GM08714 (cell line): ENCODE results near the gene FAM3A.
"Not testable (repeated sequence)": the region's sequence is repeated elsewhere in the genome, so short reads cannot be mapped to it uniquely, and the experiment has no call there.

Source experiments
- H3K4me3 ChIP-seq: fragments of 200-500 bp; sonication (Bioruptor generic); 2 replicates; pipeline ENCODE4 v1.5.1; 2014; ENCODE audit warnings: mild to moderate bottlenecking, low read length, inconsistent platforms
- ZNF274 ChIP-seq: IDR thresholded peaks from 2 replicates; pipeline ENCODE4 v1.6.1; 2012; ENCODE audit warnings: mild to moderate bottlenecking, low read depth, low read length

The FAM3A gene

DNA sequence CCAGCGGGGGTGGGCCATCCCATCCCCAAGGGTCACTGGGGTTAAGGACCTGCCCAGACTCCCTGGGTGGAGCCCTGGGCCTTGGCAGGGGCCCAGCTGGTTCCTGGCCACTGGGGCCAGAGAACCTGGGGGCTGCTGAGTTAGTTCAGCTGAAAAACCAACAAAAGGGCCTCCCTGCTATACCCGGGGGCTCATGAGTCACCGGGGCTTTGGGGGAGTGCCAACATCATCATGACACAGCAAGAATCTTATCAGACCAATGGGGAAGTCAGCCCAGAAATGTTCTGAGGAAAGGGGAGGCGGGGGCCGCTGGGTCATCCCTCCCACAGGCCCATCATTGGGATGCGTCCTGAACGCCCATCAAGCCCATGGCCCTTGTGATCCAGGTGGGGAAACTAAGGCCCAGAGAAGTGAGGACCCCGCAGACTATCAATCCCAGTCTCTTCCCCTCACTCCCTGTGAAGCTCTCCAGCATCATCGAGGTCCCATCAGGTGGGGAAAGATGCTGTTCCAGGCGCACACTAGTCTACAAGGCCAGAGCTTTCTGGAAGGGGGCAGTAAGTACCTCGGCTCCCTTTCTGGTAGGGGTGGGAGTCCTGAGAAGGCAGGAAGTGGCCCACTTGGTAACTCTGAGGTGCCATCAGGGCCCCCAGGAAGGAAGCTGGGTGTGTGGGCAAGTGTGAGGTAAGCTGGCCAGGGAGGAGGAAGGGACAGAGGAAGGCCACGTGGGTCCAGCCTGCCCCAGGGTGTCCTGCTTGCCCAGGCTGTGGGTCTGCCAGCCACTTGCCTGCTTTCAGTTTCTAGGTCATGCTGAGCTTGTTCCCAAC lies 26.1 kb upstream of the FAM3A start:
- no peak overlapping the region for H3K4me3 ChIP-seq
- TF ChIP-seq ZNF274: no peak

DNA sequence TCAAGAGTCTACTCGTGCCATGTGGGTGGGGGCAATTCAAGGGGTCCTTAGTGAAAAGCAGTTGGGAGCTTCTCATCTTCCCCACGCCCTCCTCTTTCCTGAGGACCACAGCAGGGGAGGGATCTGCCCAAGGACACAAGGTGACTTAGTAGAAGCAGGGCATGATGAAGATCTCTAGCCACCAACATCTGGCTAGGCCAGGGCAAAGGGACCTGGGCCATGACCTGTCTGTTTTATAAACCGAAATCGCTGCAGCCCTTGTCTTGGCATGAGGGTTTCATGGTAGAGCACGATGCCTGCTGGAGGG lies 25.5 kb upstream of the FAM3A start:
- H3K4me3 ChIP-seq: no peak overlapping the region
- no peak for TF ChIP-seq ZNF274

DNA sequence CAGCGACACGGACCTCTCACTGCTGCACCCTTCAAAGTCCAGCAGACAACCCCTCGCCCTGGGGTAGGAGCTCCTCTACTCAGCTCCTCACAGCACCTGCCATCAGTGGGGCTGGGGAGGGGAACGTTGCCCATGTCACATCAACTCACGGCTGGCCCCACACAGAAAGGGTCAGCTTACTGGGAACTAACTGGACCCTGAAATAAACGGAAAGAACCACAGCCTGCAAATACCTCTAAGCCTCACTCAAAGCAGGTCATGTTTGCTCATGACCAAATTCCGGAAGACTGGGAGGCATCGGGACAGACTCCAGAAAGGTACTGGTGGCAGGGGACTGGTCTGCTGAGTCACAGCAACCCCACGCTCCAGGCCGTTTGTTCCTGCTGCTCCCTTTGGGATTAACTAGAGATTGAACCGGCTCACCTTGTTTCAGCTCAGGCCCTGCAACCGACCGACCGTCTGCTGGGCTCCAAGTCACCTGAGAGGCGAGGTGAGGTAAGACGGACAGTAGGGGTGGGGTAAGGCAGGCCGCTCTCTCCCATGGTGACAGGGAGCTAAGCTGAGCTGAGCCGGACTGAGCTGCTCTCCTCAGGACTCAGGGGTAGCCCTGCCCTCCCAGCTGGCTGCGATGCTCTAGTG lies 25.0 kb upstream of the FAM3A start:
- H3K4me3 ChIP-seq: no peak overlapping the region
- no peak for TF ChIP-seq ZNF274

DNA sequence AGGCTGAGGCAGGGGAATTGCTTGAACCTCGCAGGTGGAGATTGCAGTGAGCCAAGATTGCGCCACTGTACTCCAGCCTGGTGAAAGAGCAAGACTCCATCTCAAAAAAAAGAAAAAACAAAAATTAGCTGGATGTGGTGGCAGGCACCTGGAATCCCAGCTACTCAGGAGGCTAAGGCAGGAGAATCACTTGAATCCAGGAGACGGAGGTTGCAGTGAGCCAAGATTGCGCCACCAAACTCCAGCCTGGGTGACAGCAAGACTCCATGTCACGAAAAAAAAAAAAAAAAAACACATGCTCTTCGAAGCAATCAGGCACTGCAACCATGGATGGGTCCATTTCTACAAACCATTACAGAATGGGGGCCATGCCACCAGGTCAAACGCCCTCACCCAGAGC lies 24.3 kb upstream of the FAM3A start:
- H3K4me3 ChIP-seq: not testable (repeated sequence)

DNA sequence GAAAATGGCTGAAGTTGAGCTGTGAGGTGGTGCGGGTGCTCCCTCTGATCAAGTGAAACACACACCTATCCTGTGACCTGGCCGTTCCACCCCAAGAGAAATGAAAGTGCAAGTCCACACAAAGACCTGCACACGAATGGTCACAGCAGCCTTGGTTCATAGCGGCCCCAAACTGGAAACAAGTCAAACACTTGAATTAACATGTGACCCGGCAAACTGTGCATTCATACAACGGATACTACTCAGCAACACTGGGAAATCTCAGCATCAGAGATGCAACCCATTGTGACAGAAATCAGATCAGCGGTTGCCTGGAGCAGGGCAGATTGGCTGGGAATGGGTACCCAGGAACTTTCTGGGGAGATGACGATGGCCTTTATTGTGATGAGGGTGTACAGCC lies 23.0 kb upstream of the FAM3A start:
- no peak for TF ChIP-seq ZNF274
- no peak overlapping the region for H3K4me3 ChIP-seq

DNA sequence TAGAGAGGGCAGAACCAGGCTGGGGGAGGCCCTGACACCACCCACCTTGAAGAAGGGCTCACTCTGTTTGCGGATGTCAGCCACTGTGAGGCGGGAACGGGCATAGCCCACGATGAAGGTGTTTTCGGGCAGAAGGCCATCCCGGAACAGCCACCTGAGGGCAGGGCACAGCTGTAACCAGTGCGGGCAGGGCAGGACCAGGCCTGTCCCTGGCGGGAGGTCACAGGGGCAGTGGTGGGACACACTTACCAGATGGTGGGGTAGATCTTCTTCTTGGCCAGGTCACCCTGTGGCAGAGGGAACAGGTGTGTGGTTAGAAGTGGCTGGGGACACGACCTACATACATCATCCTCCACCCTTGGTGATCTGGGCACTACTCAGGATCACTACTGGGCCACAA lies 19.9 kb upstream of the FAM3A start:
- TF ChIP-seq ZNF274: no peak
- no peak overlapping the region for H3K4me3 ChIP-seq

DNA sequence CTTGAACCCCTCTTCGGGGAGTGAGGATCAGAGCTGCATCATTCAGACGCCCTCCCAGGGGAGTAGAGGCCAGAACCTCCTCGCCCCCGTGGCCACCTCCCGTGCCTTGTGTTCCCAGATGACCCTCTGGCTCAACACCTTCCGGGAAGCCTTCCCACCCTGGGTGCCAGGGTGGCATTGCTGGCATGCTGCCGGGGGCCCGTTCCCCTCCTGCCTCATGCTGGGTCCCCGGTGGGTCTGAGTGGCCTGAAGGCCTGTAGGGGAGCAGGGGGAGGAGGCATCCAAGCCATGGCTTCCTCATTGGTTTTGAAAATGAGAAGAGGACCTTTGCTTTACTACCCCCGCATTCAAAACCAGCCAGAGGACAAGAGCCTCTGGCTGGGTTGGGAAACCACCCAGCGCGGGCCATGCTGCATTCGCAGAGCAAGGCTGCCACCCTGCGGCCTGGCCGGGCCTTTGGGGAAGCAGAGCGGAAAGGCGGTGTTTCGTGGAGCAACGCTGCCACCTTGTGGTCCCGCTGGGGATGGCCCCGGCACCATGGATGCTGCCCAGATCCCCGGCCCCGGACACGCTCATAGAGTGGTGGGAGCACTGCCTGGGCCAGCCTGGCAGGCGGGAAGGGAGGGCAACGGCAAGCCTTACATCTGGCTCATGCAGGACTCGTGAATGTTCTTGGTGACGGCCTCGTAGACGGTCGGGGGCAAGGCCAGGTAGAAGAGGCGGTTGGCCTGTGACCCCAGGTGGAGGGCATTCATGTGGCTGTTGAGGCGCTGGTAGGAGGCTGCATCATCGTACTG lies 18.7 kb upstream of the FAM3A start:
- H3K4me3 ChIP-seq: no peak overlapping the region
- no peak for TF ChIP-seq ZNF274

DNA sequence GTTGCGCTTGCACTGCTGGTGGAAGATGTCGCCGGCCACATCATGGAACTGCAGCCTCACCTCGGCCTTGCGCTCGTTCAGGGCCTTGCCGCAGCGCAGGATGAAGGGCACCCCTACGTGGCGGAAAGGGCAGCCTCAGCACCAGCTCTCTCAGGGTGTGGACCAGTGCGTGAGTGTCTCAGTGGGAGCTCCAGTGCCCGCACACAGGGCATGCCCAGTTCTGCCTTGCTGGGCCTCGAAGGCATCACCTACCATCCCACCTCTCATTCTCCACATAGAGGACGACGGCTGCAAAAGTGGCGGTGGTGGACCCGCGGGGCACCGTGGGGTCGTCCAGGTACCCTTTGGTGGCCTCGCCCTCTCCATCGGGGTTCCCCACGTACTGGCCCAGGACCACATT lies 16.7 kb upstream of the FAM3A start:
- no peak overlapping the region for H3K4me3 ChIP-seq
- no peak for TF ChIP-seq ZNF274

DNA sequence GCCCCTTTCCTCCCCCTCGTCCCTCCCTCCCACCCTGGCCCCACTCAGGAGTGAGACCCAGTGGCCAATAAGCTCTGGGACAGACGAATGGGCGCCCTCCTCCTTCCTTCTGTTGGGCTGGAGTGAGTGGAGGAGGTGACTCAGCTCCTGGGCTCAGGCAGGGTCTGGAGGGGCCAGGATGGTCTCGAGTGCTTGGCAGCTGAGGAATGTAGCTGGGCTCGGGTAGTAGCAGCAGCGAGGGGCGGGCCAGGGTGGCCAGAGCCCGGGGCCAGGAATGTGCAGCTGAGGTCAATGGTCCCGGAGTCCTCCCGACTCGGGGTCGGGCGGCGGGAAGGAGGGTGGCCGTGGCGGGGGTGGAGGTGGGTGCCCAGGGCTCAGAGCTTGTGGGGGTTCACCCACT lies 15.6 kb upstream of the FAM3A start:
- TF ChIP-seq ZNF274: no peak
- H3K4me3 ChIP-seq: no peak overlapping the region

DNA sequence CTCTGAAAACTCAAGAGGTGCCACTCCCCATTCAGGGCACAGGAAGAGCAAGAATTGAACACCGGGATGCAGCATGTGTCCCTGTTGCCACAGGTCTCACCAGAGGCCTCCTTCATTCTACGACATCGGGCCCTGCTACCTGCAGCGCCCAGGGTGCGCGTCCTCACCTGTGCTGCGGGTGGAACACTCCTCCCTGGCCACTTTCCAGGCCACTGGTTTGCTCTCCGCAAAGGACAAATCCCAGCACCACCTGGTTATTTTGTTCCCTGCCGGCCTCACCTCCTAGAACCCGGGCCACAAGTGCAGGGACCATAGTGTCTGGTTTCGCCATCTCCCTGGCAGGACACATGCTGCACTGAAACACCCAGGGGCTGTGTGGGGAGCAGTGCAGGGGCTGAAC lies 14.3 kb upstream of the FAM3A start:
- H3K4me3 ChIP-seq: no peak overlapping the region
- TF ChIP-seq ZNF274: no peak

DNA sequence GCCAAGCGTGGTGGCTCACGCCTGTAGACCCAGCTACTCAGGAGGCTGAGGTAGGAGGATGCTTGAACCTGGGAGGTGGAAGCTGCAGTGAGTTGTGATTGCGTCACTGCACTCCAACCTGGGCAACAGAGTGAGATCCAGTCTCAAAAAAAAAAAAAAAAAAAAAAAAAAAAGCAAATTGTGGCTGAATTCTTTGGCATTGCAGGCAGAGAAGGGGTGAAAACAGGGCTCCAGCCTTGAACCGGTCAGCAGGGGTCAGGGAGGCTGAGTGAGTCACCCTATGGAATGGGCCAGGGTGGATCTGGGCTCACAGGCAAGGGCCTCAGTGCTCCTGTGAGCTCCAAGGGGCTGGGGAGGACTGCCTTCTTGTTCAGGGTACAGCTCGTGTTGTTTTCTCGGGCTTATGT lies 13.2 kb upstream of the FAM3A start:
- no peak for TF ChIP-seq ZNF274
- H3K4me3 ChIP-seq: no peak overlapping the region

DNA sequence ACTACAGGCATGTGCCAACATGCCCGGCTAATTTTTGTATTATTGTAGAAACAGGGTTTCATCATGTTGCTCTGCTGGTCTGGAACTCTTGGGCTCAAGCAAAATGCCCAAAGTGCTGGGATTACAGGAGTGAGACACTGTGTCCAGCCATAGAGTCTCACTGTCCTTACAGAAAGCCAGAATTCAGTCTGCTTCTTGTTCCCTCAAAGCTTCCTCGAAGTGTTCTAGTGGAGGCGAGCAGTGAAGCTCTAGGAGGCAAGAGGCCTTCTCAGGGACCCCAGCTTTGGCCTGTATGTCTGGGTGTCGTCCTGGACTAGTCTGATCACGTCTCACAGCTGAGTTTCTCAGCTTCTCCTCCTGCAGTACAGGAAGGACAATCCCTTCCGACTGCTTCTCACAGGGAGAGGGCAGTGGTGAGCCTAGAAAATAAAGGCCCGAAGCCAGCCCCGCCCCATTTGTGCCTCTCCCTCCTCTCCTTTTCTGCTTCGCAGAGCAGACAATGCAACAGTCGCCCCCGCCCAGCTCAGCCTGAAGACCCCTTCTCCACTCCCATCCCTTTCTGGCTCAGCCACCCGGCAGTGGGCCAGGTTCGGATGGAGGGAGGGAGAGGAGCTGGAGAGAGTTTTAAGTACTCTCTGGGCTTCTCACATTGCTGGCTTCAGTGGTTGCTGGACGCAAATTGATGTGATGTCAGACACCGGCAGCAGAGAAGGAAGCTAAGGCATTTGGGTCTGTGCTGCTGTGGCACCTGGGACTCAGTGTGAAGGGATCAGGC lies 11.1 kb upstream of the FAM3A start:
- H3K4me3 ChIP-seq: no peak overlapping the region
- no peak for TF ChIP-seq ZNF274

DNA sequence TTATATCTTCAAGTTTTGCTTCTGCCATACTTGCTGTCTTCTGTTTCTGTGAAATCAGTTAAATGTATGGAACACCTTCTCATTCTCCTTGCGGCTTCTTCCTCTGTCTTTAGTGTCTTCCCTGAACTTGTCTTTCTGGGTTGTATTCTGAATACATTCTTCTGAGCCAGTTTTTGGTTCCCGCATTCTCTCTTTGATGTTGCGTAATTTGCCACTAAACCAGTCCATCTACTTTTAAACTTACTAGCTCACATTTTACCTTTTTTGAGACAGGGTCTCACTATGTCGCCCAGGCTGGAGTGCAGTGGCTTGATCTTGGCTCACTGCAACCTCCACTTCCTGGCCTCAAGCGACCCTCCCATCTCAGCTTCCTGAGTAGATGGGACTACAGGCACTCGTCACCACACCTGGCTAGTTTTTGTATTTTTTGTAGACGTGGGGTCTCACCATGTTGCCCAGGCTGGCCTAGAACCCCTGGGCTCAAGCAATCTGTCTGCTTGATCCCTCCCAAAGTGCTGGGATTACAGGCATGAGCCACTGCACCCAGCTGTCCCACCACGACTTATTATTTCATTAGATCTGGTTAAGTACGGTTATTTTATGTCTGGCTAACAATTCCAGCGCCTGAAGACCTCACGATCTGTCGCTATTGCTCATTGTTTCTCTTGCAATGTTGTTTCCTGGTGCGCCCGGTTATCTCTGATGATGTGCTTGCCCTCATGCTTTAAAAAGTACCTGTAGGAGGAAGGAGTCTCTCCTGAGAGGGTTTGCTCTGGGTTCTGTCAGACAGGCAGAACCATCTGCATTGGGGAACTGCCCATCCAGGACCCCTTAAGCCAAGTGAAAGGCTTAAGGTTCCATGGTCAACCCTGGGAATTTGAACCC lies 9.8 kb upstream of the FAM3A start:
- no peak overlapping the region for H3K4me3 ChIP-seq
- no peak for TF ChIP-seq ZNF274
